ENCODE data around the gene PLEKHA4.

The PLEKHA4 gene

DNA sequence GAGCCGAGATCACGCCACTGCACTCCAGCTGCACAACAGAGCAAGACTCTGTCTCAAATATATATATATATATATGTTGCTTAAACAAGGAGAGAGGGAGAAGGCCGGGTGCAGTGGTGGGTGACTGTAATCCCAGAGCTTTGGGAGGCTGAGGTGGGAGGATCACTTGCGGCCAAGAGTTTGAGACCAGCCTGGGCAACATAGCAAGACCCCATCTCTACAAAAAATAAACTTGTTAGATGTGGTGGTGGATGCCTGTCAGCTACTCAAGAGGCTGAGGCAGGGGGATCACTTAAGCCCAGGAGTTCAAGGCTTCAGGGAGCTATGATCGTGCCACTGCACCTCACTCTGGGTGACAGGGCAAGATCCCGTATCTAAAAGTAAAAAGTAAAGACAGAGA lies 26.8 kb downstream of the PLEKHA4 start:
- H3K36me3 ChIP-seq (replicated peaks; ENCODE audit: insufficient read depth, low read length): no peaks in the 10 kb centered on the region
- no peak overlapping the region for H3K4me2 ChIP-seq (ENCODE audit: low read depth, low read length)
- H2AFZ ChIP-seq (ENCODE audit: low read length): no peak overlapping the region
- H3K27ac ChIP-seq (ENCODE audit: low read length): no peak overlapping the region
- H3K27me3 ChIP-seq (replicated peaks; ENCODE audit: insufficient read depth, low read length): peaks cover 8% of the 10 kb centered on the region; the same call in 1 of the 2 replicates
- H3K4me1 ChIP-seq (ENCODE audit: low read length): no peaks in the 10 kb centered on the region
- H3F3A ChIP-seq (ENCODE audit: insufficient read depth, low read length): 0 out of 2 replicates have a peak, but pooled peaks cover 3% of the 10 kb centered on the region
- H3K9me3 ChIP-seq (replicated peaks; ENCODE audit: insufficient read depth, low read length): no peaks in the 10 kb centered on the region
- H3K9ac ChIP-seq (ENCODE audit: low read length): no peak overlapping the region
- no peaks in the 10 kb centered on the region for H3K79me2 ChIP-seq (ENCODE audit: low read length)
- no peak overlapping the region for H3K4me3 ChIP-seq (ENCODE audit: low read length)
- DNase-seq: no peak
- TF ChIP-seq, protein P1, sequence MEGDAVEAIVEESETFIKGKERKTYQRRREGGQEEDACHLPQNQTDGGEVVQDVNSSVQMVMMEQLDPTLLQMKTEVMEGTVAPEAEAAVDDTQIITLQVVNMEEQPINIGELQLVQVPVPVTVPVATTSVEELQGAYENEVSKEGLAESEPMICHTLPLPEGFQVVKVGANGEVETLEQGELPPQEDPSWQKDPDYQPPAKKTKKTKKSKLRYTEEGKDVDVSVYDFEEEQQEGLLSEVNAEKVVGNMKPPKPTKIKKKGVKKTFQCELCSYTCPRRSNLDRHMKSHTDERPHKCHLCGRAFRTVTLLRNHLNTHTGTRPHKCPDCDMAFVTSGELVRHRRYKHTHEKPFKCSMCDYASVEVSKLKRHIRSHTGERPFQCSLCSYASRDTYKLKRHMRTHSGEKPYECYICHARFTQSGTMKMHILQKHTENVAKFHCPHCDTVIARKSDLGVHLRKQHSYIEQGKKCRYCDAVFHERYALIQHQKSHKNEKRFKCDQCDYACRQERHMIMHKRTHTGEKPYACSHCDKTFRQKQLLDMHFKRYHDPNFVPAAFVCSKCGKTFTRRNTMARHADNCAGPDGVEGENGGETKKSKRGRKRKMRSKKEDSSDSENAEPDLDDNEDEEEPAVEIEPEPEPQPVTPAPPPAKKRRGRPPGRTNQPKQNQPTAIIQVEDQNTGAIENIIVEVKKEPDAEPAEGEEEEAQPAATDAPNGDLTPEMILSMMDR (IDR thresholded peaks at IDR 0.05; ENCODE audit: low read length): no peak
- TF ChIP-seq EZH2 (optimal IDR thresholded peaks at IDR 0.05; ENCODE audit: low read depth, low read length) (no peak), EZH2phosphoT487 (IDR thresholded peaks at IDR 0.05; ENCODE audit: low read length) (no peak)
- no peaks in the 10 kb centered on the region for H3K9me2 ChIP-seq (replicated peaks; ENCODE audit: insufficient read depth, low read length)
- no peaks in the 10 kb centered on the region for H4K20me1 ChIP-seq (ENCODE audit: insufficient read depth, low read length)

DNA sequence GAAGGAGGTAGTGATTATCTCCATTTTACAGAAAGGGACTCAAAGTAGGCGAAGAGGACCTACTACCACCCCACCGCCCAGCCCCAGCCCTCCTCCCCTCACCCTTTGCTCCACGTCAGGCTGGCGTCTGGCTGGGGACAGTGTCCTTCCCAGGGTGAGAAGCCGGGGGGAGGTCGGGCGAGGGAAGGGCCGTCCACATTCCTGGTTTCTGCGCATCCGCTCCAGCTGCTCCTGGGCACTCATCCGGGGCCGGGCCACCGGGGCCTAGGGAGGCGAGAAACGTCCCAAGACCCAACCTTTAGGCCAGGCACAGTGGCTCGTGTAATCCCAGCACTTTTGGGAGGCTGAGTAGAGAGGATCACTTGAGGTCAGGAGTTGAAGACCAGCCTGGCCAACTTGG lies 27.4 kb downstream of the PLEKHA4 start:
- Histone ChIP-seq H3F3A (ENCODE audit: insufficient read depth, low read length) (0 out of 2 replicates have a peak, but pooled peaks cover 3% of the 10 kb centered on the region), H3K79me2 (ENCODE audit: low read length) (no peaks in the 10 kb centered on the region), H3K4me1 (ENCODE audit: low read length) (no peaks in the 10 kb centered on the region), H3K4me2 (ENCODE audit: low read depth, low read length) (no peak overlapping the region), H2AFZ (ENCODE audit: low read length) (no peak overlapping the region), H3K9me3 (replicated peaks; ENCODE audit: insufficient read depth, low read length) (no peaks in the 10 kb centered on the region), H3K9ac (ENCODE audit: low read length) (no peak overlapping the region), H3K36me3 (replicated peaks; ENCODE audit: insufficient read depth, low read length) (no peaks in the 10 kb centered on the region), H3K4me3 (ENCODE audit: low read length) (no peak overlapping the region), H3K27me3 (replicated peaks; ENCODE audit: insufficient read depth, low read length) (peaks cover 8% of the 10 kb centered on the region; the same call in 1 of the 2 replicates), H3K27ac (ENCODE audit: low read length) (no peak overlapping the region), H4K20me1 (ENCODE audit: insufficient read depth, low read length) (no peaks in the 10 kb centered on the region), H3K9me2 (replicated peaks; ENCODE audit: insufficient read depth, low read length) (no peaks in the 10 kb centered on the region)
- TF ChIP-seq EZH2 (optimal IDR thresholded peaks at IDR 0.05; ENCODE audit: low read depth, low read length) (no peak), EZH2phosphoT487 (IDR thresholded peaks at IDR 0.05; ENCODE audit: low read length) (no peak)
- TF ChIP-seq, protein P1 (IDR thresholded peaks at IDR 0.05; ENCODE audit: low read length): no peak
- no peak for DNase-seq

DNA sequence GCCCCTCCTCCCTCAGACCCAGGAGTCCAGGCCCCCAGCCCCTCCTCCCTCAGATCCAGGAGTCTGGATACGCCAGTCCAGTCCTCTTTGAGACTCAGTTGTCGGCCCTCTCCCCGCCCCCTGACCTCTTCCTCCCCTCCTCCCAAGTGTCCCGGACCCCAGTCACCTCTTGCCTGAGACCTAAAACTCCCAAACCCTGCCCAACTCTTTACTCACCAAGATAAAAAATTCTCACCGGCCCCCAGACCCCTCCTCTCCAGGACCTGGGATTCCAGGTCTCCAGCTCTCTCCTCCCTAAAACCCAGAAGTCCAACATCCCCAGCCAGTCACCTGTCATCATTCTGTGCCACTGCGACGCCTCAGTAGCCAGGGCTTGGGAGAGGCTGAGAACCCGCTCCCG lies 30.7 kb downstream of the PLEKHA4 start:
- H3F3A ChIP-seq (ENCODE audit: insufficient read depth, low read length): 0 out of 2 replicates have a peak, but pooled peaks cover 3% of the 10 kb centered on the region
- no peak for DNase-seq
- H3K9me3 ChIP-seq (replicated peaks; ENCODE audit: insufficient read depth, low read length): no peaks in the 10 kb centered on the region
- H3K9me2 ChIP-seq (replicated peaks; ENCODE audit: insufficient read depth, low read length): no peaks in the 10 kb centered on the region
- H3K36me3 ChIP-seq (replicated peaks; ENCODE audit: insufficient read depth, low read length): no peaks in the 10 kb centered on the region
- H3K27me3 ChIP-seq (replicated peaks; ENCODE audit: insufficient read depth, low read length): peaks cover 8% of the 10 kb centered on the region; the same call in 1 of the 2 replicates
- no peaks in the 10 kb centered on the region for H4K20me1 ChIP-seq (ENCODE audit: insufficient read depth, low read length)
- H3K4me3 ChIP-seq (ENCODE audit: low read length): no peak overlapping the region
- no peak overlapping the region for H3K9ac ChIP-seq (ENCODE audit: low read length)
- H3K79me2 ChIP-seq (ENCODE audit: low read length): no peaks in the 10 kb centered on the region
- H3K4me1 ChIP-seq (ENCODE audit: low read length): no peaks in the 10 kb centered on the region
- TF ChIP-seq EZH2 (optimal IDR thresholded peaks at IDR 0.05; ENCODE audit: low read depth, low read length): no peak
- no peak for TF ChIP-seq EZH2phosphoT487 (IDR thresholded peaks at IDR 0.05; ENCODE audit: low read length)
- TF ChIP-seq, protein P1 (IDR thresholded peaks at IDR 0.05; ENCODE audit: low read length): no peak
- H3K27ac ChIP-seq (ENCODE audit: low read length): no peak overlapping the region
- no peak overlapping the region for H3K4me2 ChIP-seq (ENCODE audit: low read depth, low read length)
- no peak overlapping the region for H2AFZ ChIP-seq (ENCODE audit: low read length)

Measured in MM.1S (cell line).